ENCODE measurements around the gene CLMN. TPM values are rescaled to one million over a fixed set of nuclear protein-coding genes. Genes with fewer than 3 reads are reported as not detected.

The CLMN gene
- total and polyA plus RNA-seq, 2 of the 8 experiments (the other 6 are each of a cell fraction or from before 2014, with no cell fraction given) = 1.6 to 8.2 TPM

DNA sequence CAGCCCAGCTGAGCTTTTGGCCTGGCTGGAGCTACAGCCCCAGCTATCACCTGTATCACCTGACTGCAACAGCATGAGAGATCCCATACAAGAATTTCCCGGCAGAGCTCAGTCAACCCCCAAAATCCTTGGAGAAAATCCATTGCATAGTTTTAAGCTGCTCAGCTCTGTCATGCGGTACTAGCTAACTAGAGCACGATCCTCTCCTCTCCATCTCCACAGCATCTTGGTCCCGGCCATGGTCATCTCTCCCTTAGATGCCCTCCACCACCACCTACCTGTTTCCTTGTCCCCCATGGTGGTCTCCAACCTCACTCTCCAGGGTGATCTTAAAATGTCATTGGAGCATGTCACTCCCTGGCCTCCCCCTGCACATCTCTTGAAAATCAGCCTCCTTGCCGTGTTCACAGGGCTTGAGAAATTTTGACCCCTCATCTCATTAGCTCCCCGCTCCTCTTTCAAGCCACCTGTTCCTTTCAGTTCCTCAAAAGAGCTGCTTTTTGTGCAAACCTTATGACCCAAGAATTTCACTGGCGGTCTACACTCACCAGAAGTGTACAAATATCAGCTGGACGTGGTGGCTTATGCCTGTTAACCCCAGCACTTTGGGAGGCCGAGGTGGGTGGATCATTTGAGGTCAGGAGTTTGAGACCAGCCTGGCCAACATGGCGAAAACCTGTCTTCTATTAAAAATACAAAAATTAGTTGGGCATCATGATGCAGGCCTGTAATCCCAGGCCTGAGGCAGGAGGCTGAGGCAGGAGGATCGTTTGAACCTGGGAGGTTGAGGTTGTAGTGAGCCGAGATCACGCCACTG lies 8.1 kb upstream of the CLMN start:
- no peak overlapping the region for H2BK5ac ChIP-seq (ENCODE audit: low read depth, low read length)
- H4K8ac ChIP-seq (ENCODE audit: extremely low read depth, insufficient read depth, low read length) = no peak overlapping the region
- no peak overlapping the region for H3K56ac ChIP-seq (replicated peaks; ENCODE audit: insufficient read length, low read depth, low read length)
- no peak overlapping the region for H2AFZ ChIP-seq (ENCODE audit: low read length)
- CTCF ChIA-PET (ENCODE audit: partially characterized antibody) = interaction anchor here (0.6 to 2.7 kb wide), 3 partner anchors 10 to 1909 kb away, joined by 3 to 8 read pairs (median 3); no protein-coding TSS in a partner anchor
- H3K36me3 ChIP-seq (ENCODE audit: control insufficient read depth in 2 of 4, insufficient read depth in 4 of 4, low read length in 3 of 4) = no peaks in the 10 kb centered on the region
- no peak overlapping the region for H2BK15ac ChIP-seq (ENCODE audit: low read length)
- no peak overlapping the region for H3K14ac ChIP-seq (ENCODE audit: insufficient read length)
- DNase-seq (ENCODE audit: low read depth in 1 of 2, low spot score in 2 of 2) (no peak), FAIRE-seq (no peak)
- H2BK12ac ChIP-seq (ENCODE audit: low read depth, low read length) = no peak overlapping the region
- no peak overlapping the region for H4K5ac ChIP-seq (ENCODE audit: insufficient read length, low read depth, low read length)
- no peak overlapping the region for H3K27ac ChIP-seq (ENCODE audit: low read depth, low read length)
- H3K9me3 ChIP-seq (ENCODE audit: insufficient read depth in 2 of 2, low read depth in 1 of 2, low read length in 1 of 2) = no peaks in the 10 kb centered on the region
- no peak overlapping the region for H4K91ac ChIP-seq (replicated peaks; ENCODE audit: insufficient read length, low read length)
- WGBS, 2 experiments (ENCODE audit: extremely low coverage in 1 of 2, insufficient coverage in 1 of 2, insufficient read length in 1 of 2, insufficient replicate concordance in 2 of 2, low coverage in 1 of 2, low lambda C conversion rate in 2 of 2, missing lambda C conversion rate in 1 of 2) = 87% methylated on average over 13 of the region's 13 CpGs; no CpG with 5 or more reads in 1 of the 2 experiments
- no peak overlapping the region for H3K4me3 ChIP-seq (ENCODE audit: extremely low read depth in 1 of 4, insufficient read depth in 2 of 4, low read depth in 3 of 4, low read length in 4 of 4)
- no peaks in the 10 kb centered on the region for H3K4me1 ChIP-seq (replicated peaks in 1 of 4; ENCODE audit: control insufficient read depth in 3 of 4, insufficient read depth in 4 of 4, low read length in 3 of 4)
- H2BK20ac ChIP-seq (ENCODE audit: low read length) = no peak overlapping the region
- H3K18ac ChIP-seq (ENCODE audit: extremely low read depth, low read length) = no peak overlapping the region
- no peak overlapping the region for H3K23ac ChIP-seq (ENCODE audit: insufficient read length)
- no peaks in the 10 kb centered on the region for H4K20me1 ChIP-seq (replicated peaks in 1 of 2; ENCODE audit: control insufficient read depth in 1 of 2, insufficient read depth in 2 of 2, low read length in 2 of 2)
- no peak overlapping the region for H2AK5ac ChIP-seq (ENCODE audit: low read depth, low read length)
- no peak overlapping the region for H3K4ac ChIP-seq (replicated peaks; ENCODE audit: insufficient read length, low read depth, low read length)
- H3K79me1 ChIP-seq (ENCODE audit: low read depth, low read length) = no peaks in the 10 kb centered on the region
- no peak overlapping the region for H3K9ac ChIP-seq (replicated peaks in 1 of 4; ENCODE audit: extremely low read depth in 1 of 4, low read depth in 3 of 4, low read length in 3 of 4)
- no peaks in the 10 kb centered on the region for H3K79me2 ChIP-seq (ENCODE audit: control insufficient read depth in 1 of 2, insufficient read depth in 2 of 2, low read length in 2 of 2)
- H3K27me3 ChIP-seq (replicated peaks in 1 of 4; ENCODE audit: control insufficient read depth in 3 of 4, extremely low read depth in 1 of 4, insufficient read depth in 3 of 4, low read length in 3 of 4) = no peaks in the 10 kb centered on the region
- POLR2A ChIA-PET (ENCODE audit: partially characterized antibody) = interaction anchor here (0.9 kb wide), 1 partner anchor 34 kb away, joined by 4 read pairs; no protein-coding TSS in a partner anchor
- no peak overlapping the region for H3K4me2 ChIP-seq (ENCODE audit: insufficient read depth in 1 of 2, low read depth in 2 of 2, low read length in 2 of 2)
- H3K23me2 ChIP-seq (ENCODE audit: low read depth, low read length) = no peaks in the 10 kb centered on the region
- no peak overlapping the region for H2BK120ac ChIP-seq (replicated peaks; ENCODE audit: low read depth, low read length)
- TF ChIP-seq HDAC2 (IDR thresholded peaks at IDR 0.05; ENCODE audit: borderline replicate concordance in 1 of 2, low read depth in 2 of 2, low read length in 2 of 2) (no peak), ASH2L (IDR thresholded peaks at IDR 0.05; ENCODE audit: low read length) (no peak), CBX5 (IDR thresholded peaks at IDR 0.05; ENCODE audit: low read depth, low read length) (no peak), GTF2F1 (IDR thresholded peaks at IDR 0.05; ENCODE audit: borderline replicate concordance, low read depth, low read length) (no peak), SIN3A (conservative IDR thresholded peaks at IDR 0.05 in 1 of 2, IDR thresholded peaks at IDR 0.05 in 1 of 2; ENCODE audit: low read depth in 1 of 2, low read length in 2 of 2) (no peak), EZH2 (IDR thresholded peaks at IDR 0.05; ENCODE audit: low read depth, low read length, severe bottlenecking) (no peak), EGR1 (IDR thresholded peaks at IDR 0.05; ENCODE audit: borderline replicate concordance, low read depth, low read length) (no peak), CEBPB (IDR thresholded peaks at IDR 0.05; ENCODE audit: low read depth, low read length) (no peak)
- TF ChIP-seq, protein P1, sequence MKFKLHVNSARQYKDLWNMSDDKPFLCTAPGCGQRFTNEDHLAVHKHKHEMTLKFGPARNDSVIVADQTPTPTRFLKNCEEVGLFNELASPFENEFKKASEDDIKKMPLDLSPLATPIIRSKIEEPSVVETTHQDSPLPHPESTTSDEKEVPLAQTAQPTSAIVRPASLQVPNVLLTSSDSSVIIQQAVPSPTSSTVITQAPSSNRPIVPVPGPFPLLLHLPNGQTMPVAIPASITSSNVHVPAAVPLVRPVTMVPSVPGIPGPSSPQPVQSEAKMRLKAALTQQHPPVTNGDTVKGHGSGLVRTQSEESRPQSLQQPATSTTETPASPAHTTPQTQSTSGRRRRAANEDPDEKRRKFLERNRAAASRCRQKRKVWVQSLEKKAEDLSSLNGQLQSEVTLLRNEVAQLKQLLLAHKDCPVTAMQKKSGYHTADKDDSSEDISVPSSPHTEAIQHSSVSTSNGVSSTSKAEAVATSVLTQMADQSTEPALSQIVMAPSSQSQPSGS (IDR thresholded peaks at IDR 0.05; ENCODE audit: low read length) = no peak

Data from H1 (cell line).